Astrocyte (in vitro differentiated cells and primary cell): ENCODE data around the gene BLOC1S5.

Source experiments
- EZH2 ChIP-seq: IDR thresholded peaks from 2 replicates; pipeline ENCODE4 v1.6.1; 2012; ENCODE audit warnings: mild to moderate bottlenecking, low read length, inconsistent platforms; ENCODE audit not compliant: insufficient read depth
- TF ChIP-seq, protein P1 (sequence below): IDR thresholded peaks from 2 replicates; pipeline ENCODE4 v1.5.1; 2011; ENCODE audit warnings: low read depth, mild to moderate bottlenecking, inconsistent platforms, low read length, moderate library complexity; ENCODE audit not compliant: insufficient read depth

DNA sequence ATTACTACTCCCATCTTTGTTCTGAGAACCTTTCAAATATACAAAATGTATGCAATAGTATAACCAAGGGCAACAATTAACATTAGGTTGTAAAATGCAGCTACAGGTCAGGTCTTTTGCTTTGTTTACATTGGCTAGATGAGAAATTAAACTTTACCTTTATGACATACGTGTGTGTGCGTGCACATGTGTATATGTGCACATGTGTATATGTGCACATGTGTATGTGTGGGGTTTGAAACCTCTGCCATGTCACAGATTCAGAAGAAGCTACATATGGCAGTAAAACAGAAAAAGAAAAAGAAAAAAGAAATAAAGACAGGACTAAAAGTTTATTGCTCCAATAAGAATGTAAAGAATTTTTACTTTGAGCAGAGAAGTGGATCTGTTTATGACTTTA, 40.6 kb downstream of the BLOC1S5 start:
- TF ChIP-seq, protein P1, sequence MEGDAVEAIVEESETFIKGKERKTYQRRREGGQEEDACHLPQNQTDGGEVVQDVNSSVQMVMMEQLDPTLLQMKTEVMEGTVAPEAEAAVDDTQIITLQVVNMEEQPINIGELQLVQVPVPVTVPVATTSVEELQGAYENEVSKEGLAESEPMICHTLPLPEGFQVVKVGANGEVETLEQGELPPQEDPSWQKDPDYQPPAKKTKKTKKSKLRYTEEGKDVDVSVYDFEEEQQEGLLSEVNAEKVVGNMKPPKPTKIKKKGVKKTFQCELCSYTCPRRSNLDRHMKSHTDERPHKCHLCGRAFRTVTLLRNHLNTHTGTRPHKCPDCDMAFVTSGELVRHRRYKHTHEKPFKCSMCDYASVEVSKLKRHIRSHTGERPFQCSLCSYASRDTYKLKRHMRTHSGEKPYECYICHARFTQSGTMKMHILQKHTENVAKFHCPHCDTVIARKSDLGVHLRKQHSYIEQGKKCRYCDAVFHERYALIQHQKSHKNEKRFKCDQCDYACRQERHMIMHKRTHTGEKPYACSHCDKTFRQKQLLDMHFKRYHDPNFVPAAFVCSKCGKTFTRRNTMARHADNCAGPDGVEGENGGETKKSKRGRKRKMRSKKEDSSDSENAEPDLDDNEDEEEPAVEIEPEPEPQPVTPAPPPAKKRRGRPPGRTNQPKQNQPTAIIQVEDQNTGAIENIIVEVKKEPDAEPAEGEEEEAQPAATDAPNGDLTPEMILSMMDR = no peak
- no peak for TF ChIP-seq EZH2
